MM.1S (cell line): ENCODE data around the gene EAF2.

Experiments
- DNase-seq: peaks from one replicate; pipeline ENCODE4 v3.0.0-alpha.2; 2015
- H2AFZ ChIP-seq: fragments of 300-600 bp; sonication (generic); 2 replicates; pipeline ENCODE4 v1.6.0; 2016; ENCODE audit warnings: antibody characterized with exemption, low read length
- H3F3A ChIP-seq: fragments of 300-600 bp; sonication (generic); 2 replicates; pipeline ENCODE4 v1.6.1; 2016; ENCODE audit warnings: mild to moderate bottlenecking, antibody characterized with exemption, low read length, moderate library complexity, mixed read lengths; ENCODE audit not compliant: insufficient read depth
- H3K27ac ChIP-seq: fragments of 300-600 bp; sonication (generic); 2 replicates; pipeline ENCODE4 v1.5.1; 2016; ENCODE audit warnings: mild to moderate bottlenecking, low read length
- H3K27me3 ChIP-seq: fragments of 300-600 bp; sonication (generic); replicated peaks from 2 replicates; pipeline ENCODE4 v1.6.0; 2016; ENCODE audit warnings: low read length; ENCODE audit not compliant: insufficient read depth
- H3K36me3 ChIP-seq: fragments of 300-600 bp; sonication (generic); replicated peaks from 2 replicates; pipeline ENCODE4 v1.6.1; 2016; ENCODE audit warnings: mild to moderate bottlenecking, low read length, mixed read lengths; ENCODE audit not compliant: insufficient read depth
- H3K4me1 ChIP-seq: fragments of 300-600 bp; sonication (generic); 2 replicates; pipeline ENCODE4 v1.6.1; 2016; ENCODE audit warnings: low read length, mixed read lengths
- H3K4me2 ChIP-seq: fragments of 300-600 bp; sonication (generic); 2 replicates; pipeline ENCODE4 v1.6.0; 2016; ENCODE audit warnings: low read depth, low read length
- H3K4me3 ChIP-seq: fragments of 300-600 bp; sonication (generic); 2 replicates; pipeline ENCODE4 v1.5.1; 2016; ENCODE audit warnings: low read length, mixed read lengths
- H3K79me2 ChIP-seq: fragments of 300-600 bp; sonication (generic); 2 replicates; pipeline ENCODE4 v1.6.1; 2016; ENCODE audit warnings: mixed run types, low read length, mixed read lengths
- H3K9ac ChIP-seq: fragments of 300-600 bp; sonication (generic); 2 replicates; pipeline ENCODE4 v1.6.1; 2016; ENCODE audit warnings: low read length, mixed read lengths
- H3K9me2 ChIP-seq: fragments of 300-600 bp; sonication (generic); replicated peaks from 2 replicates; pipeline ENCODE4 v1.6.1; 2016; ENCODE audit warnings: mild to moderate bottlenecking, low read length, mixed read lengths; ENCODE audit not compliant: insufficient read depth
- H3K9me3 ChIP-seq: fragments of 300-600 bp; sonication (generic); replicated peaks from 2 replicates; pipeline ENCODE4 v1.6.1; 2016; ENCODE audit warnings: mild to moderate bottlenecking, low read length, mixed read lengths; ENCODE audit not compliant: insufficient read depth
- H4K20me1 ChIP-seq: fragments of 300-600 bp; sonication (generic); 2 replicates; pipeline ENCODE4 v1.6.1; 2016; ENCODE audit warnings: mild to moderate bottlenecking, low read length, moderate library complexity, mixed read lengths; ENCODE audit not compliant: insufficient read depth
- EZH2 ChIP-seq: fragments of 300-600 bp; sonication (generic); optimal IDR thresholded peaks from 2 replicates; pipeline ENCODE3; 2017; ENCODE audit warnings: low read depth, mild to moderate bottlenecking, antibody characterized with exemption, low read length, mixed read lengths
- EZH2phosphoT487 ChIP-seq: fragments of 300-600 bp; sonication (generic); IDR thresholded peaks from 2 replicates; pipeline ENCODE4 v1.6.1; 2018; ENCODE audit warnings: antibody characterized with exemption, low read length
- TF ChIP-seq, protein P1 (sequence below): fragments of 300-600 bp; sonication (generic); IDR thresholded peaks from 2 replicates; pipeline ENCODE4 v1.5.1; 2016; ENCODE audit warnings: antibody characterized with exemption, low read length, mixed read lengths

Gene EAF2

DNA sequence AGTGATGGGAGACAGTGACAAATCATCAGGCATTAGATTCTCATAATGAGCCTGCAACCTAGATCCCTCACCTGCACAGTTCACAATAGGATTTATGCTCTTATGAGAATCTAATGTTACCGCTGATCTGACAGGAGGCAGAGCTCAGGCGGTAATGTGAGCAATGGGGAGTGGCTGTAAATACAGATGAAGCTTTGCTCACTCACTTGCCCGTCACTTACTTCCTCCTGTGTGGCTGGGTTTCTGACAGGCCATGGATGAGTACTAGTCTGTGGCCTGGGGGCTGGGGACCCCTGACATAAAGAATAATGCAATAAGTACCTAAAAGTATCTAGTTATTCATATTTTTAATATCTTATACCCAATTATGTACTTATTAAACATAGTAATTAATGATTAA lies 15.8 kb upstream of the EAF2 start:
- Histone ChIP-seq H3K9me3 (no peaks in the 10 kb centered on the region), H3K4me2 (no peak overlapping the region), H3F3A (no peaks in the 10 kb centered on the region), H3K4me3 (no peak overlapping the region), H3K9ac (no peak overlapping the region), H3K27me3 (no peaks in the 10 kb centered on the region), H2AFZ (no peak overlapping the region), H3K79me2 (peaks cover 88% of the 10 kb centered on the region), H3K36me3 (peaks cover 15% of the 10 kb centered on the region; the same call in 1 of the 2 replicates), H3K4me1 (peaks cover 48% of the 10 kb centered on the region), H3K27ac (no peak overlapping the region), H3K9me2 (no peaks in the 10 kb centered on the region), H4K20me1 (no peaks in the 10 kb centered on the region)
- TF ChIP-seq, protein P1, sequence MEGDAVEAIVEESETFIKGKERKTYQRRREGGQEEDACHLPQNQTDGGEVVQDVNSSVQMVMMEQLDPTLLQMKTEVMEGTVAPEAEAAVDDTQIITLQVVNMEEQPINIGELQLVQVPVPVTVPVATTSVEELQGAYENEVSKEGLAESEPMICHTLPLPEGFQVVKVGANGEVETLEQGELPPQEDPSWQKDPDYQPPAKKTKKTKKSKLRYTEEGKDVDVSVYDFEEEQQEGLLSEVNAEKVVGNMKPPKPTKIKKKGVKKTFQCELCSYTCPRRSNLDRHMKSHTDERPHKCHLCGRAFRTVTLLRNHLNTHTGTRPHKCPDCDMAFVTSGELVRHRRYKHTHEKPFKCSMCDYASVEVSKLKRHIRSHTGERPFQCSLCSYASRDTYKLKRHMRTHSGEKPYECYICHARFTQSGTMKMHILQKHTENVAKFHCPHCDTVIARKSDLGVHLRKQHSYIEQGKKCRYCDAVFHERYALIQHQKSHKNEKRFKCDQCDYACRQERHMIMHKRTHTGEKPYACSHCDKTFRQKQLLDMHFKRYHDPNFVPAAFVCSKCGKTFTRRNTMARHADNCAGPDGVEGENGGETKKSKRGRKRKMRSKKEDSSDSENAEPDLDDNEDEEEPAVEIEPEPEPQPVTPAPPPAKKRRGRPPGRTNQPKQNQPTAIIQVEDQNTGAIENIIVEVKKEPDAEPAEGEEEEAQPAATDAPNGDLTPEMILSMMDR: no peak
- TF ChIP-seq EZH2 (no peak), EZH2phosphoT487 (no peak)
- DNase-seq: no peak

DNA sequence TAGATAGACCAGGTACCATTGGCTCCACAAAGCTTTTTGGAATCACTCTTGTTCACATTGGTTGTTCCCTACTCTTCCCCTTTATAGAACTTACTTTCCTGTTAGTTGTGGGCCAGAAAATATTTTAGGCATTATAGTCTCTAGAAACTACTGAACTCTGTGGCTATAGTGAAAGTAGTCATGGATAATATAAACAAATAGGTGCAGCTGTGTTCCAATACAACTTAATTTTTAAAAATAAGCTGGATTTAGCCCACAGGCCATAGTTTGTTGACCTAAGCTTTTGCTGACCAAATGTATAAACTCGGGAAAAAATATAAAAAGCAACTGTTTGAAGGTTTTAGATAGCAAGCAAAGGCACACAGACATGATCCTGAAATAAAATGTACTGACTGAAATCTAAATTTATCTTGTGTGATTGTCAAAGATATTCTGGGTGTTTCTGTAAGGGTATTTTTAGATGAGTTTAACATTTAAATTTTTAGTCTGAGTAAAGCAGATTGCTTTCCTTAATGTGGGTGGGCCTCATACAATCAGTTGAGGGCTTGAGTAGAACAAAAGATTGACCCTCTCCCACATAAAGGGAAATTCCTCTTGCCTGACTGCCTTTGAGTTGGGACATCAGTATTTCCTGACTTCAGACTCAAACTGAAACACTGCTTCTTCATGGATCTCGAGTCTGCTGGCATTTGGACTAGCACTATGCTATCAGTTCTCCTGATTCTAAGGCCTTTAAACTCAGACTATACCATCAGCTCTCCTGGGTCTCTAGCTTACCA lies 13.4 kb upstream of the EAF2 start:
- Histone ChIP-seq H3F3A (no peaks in the 10 kb centered on the region), H3K4me3 (no peak overlapping the region), H3K79me2 (peaks cover 89% of the 10 kb centered on the region), H3K27ac (no peak overlapping the region; the same call in 1 of the 2 replicates), H3K4me2 (peak overlapping the region; percentile 35; the same call in 1 of the 2 replicates), H2AFZ (no peak overlapping the region), H3K9ac (no peak overlapping the region), H3K4me1 (peaks cover 59% of the 10 kb centered on the region), H3K9me2 (no peaks in the 10 kb centered on the region), H4K20me1 (no peaks in the 10 kb centered on the region), H3K9me3 (no peaks in the 10 kb centered on the region), H3K36me3 (peaks cover 21% of the 10 kb centered on the region; the same call in 1 of the 2 replicates), H3K27me3 (no peaks in the 10 kb centered on the region)
- TF ChIP-seq, protein P1: no peak
- TF ChIP-seq EZH2 (no peak), EZH2phosphoT487 (no peak)
- no peak for DNase-seq

DNA sequence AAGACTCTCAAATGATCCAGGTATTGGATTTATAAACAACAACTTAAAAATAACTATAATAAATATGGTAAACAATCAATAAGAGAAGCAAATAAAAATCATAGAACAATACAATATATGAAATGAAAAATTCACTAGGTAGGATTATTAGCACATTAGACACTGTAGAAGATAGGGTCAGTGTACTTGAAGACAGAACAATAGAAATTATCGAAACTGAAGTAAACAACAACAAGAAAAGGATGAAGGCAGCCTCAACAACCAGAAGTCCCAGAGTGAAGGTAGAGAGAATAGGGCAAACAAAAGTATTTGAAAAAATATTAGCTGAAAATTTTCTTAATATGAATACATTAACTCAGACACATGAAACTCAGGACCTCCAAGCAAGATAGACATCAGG lies 12.0 kb upstream of the EAF2 start:
- Histone ChIP-seq H4K20me1 (no peaks in the 10 kb centered on the region), H3K9me3 (no peaks in the 10 kb centered on the region; the same call in 1 of the 2 replicates), H3K9ac (no peak overlapping the region), H2AFZ (no peak overlapping the region), H3K27ac (no peak overlapping the region), H3K9me2 (no peaks in the 10 kb centered on the region), H3K4me3 (no peak overlapping the region), H3K27me3 (no peaks in the 10 kb centered on the region), H3K4me1 (peaks cover 53% of the 10 kb centered on the region), H3K4me2 (0 out of 2 replicates have a peak overlapping the region, but pooled peaks have one; percentile 35), H3K36me3 (peaks cover 24% of the 10 kb centered on the region; the same call in 1 of the 2 replicates), H3F3A (no peaks in the 10 kb centered on the region), H3K79me2 (peaks cover 85% of the 10 kb centered on the region)
- DNase-seq: no peak
- TF ChIP-seq EZH2: no peak
- TF ChIP-seq EZH2phosphoT487: no peak
- TF ChIP-seq, protein P1: no peak
